ENCODE data around the gene CNTNAP2. TPM values are rescaled to one million over a fixed set of nuclear protein-coding genes. Genes with fewer than 3 reads are reported as not detected.
A peak's percentile ranks its signal among the peaks of the same experiment; 100 is the strongest.

CNTNAP2 gene
- total and polyA plus RNA-seq, 2 of the 8 experiments (the other 6 are each of a cell fraction or from before 2014, with no cell fraction given), result 27.9 to 71.0 TPM

GRCh38 chr7:147586110-147586509 is 1469.5 kb downstream of the CNTNAP2 start:
- Histone ChIP-seq H3K4me3 (ENCODE audit: extremely low read depth in 1 of 4, insufficient read depth in 2 of 4, low read depth in 3 of 4, low read length in 4 of 4) (peak overlapping the region in 1 of 4 experiments; percentile 22; a peak in 1 of 8 replicates), H3K4ac (replicated peaks; ENCODE audit: insufficient read length, low read depth, low read length) (no peak overlapping the region), H2AK5ac (ENCODE audit: low read depth, low read length) (no peak overlapping the region), H4K91ac (replicated peaks; ENCODE audit: insufficient read length, low read length) (no peak overlapping the region), H2BK20ac (ENCODE audit: low read length) (no peak overlapping the region), H3K18ac (ENCODE audit: extremely low read depth, low read length) (no peak overlapping the region), H3K79me2 (ENCODE audit: control insufficient read depth in 1 of 2, insufficient read depth in 2 of 2, low read length in 2 of 2) (no peaks in the 10 kb centered on the region), H4K8ac (ENCODE audit: extremely low read depth, insufficient read depth, low read length) (no peak overlapping the region), H3K4me1 (replicated peaks in 1 of 4; ENCODE audit: control insufficient read depth in 3 of 4, insufficient read depth in 4 of 4, low read length in 3 of 4) (peaks cover 7 to 21% (median 16%) of the 10 kb centered on the region in 4 experiments; a peak in 6 of 7 replicates), H2BK120ac (replicated peaks; ENCODE audit: low read depth, low read length) (no peak overlapping the region), H3K9me3 (ENCODE audit: insufficient read depth in 2 of 2, low read depth in 1 of 2, low read length in 1 of 2) (no peaks in the 10 kb centered on the region; a peak in 1 of 4 replicates), H2BK15ac (ENCODE audit: low read length) (no peak overlapping the region), H3K23me2 (ENCODE audit: low read depth, low read length) (no peaks in the 10 kb centered on the region), H2BK5ac (ENCODE audit: low read depth, low read length) (peak overlapping the region; percentile 12; the same call in 1 of the 2 replicates), H3K14ac (ENCODE audit: insufficient read length) (no peak overlapping the region), H3K79me1 (ENCODE audit: low read depth, low read length) (no peaks in the 10 kb centered on the region), H3K27me3 (replicated peaks in 1 of 4; ENCODE audit: control insufficient read depth in 3 of 4, extremely low read depth in 1 of 4, insufficient read depth in 3 of 4, low read length in 3 of 4) (no peaks in the 10 kb centered on the region), H3K4me2 (ENCODE audit: insufficient read depth in 1 of 2, low read depth in 2 of 2, low read length in 2 of 2) (peak overlapping the region; percentile 48 to 56; a peak in 3 of 4 replicates), H3K36me3 (ENCODE audit: control insufficient read depth in 2 of 4, insufficient read depth in 4 of 4, low read length in 3 of 4) (no peaks in the 10 kb centered on the region), H3K9ac (replicated peaks in 1 of 4; ENCODE audit: extremely low read depth in 1 of 4, low read depth in 3 of 4, low read length in 3 of 4) (no peak overlapping the region), H4K5ac (ENCODE audit: insufficient read length, low read depth, low read length) (no peak overlapping the region), H4K20me1 (replicated peaks in 1 of 2; ENCODE audit: control insufficient read depth in 1 of 2, insufficient read depth in 2 of 2, low read length in 2 of 2) (no peaks in the 10 kb centered on the region), H3K56ac (replicated peaks; ENCODE audit: insufficient read length, low read depth, low read length) (no peak overlapping the region), H3K27ac (ENCODE audit: low read depth, low read length) (no peak overlapping the region), H2AFZ (ENCODE audit: low read length) (no peak overlapping the region), H3K23ac (ENCODE audit: insufficient read length) (no peak overlapping the region), H2BK12ac (ENCODE audit: low read depth, low read length) (0 out of 2 replicates have a peak overlapping the region, but pooled peaks have one; percentile 40)
- POLR2A ChIA-PET (ENCODE audit: partially characterized antibody), result interaction anchor here (0.9 kb wide), 1 partner anchor 23 kb away, joined by 3 read pairs; no protein-coding TSS in a partner anchor
- FAIRE-seq, result no peak
- no peak for DNase-seq (ENCODE audit: low read depth in 1 of 2, low spot score in 2 of 2)
- CTCF ChIA-PET (ENCODE audit: partially characterized antibody), result no interaction called here
- TF ChIP-seq MAX (IDR thresholded peaks at IDR 0.05) (no peak), TCF12 (IDR thresholded peaks at IDR 0.05; ENCODE audit: low read depth, low read length) (no peak), RNF2 (IDR thresholded peaks at IDR 0.05; ENCODE audit: borderline replicate concordance, low read depth, low read length, missing control alignments, poor library complexity, severe bottlenecking) (no peak), SIN3A (conservative IDR thresholded peaks at IDR 0.05 in 1 of 2, IDR thresholded peaks at IDR 0.05 in 1 of 2; ENCODE audit: low read depth in 1 of 2, low read length in 2 of 2) (no peak)
- 0% methylated on average over 1 of the region's 1 CpG; no CpG with 5 or more reads in 1 of the 2 experiments for WGBS, 2 experiments (ENCODE audit: extremely low coverage in 1 of 2, insufficient coverage in 1 of 2, insufficient read length in 1 of 2, insufficient replicate concordance in 2 of 2, low coverage in 1 of 2, low lambda C conversion rate in 2 of 2, missing lambda C conversion rate in 1 of 2)
